Measurements from ENCODE around the gene DNM3.
"Not testable (repeated sequence)": the region's sequence is repeated elsewhere in the genome, so short reads cannot be mapped to it uniquely, and the experiment has no call there.

Gene DNM3

GRCh38 chr1:172043900-172044299, 202.6 kb downstream of the DNM3 start:
- no peak for DNase-seq

- no peak for DNase-seq
Observed at GRCh38 chr1:172051898-172052297, 210.6 kb downstream of the DNM3 start.

- DNase-seq, result no peak
Observed at GRCh38 chr1:172054172-172054571, 212.9 kb downstream of the DNM3 start.

- DNase-seq, result not testable (repeated sequence)
Observed at GRCh38 chr1:172055816-172056419, 214.6 kb downstream of the DNM3 start.

- DNase-seq, result no peak
Observed at GRCh38 chr1:172068334-172068733, 227.0 kb downstream of the DNM3 start.

- DNase-seq, result no peak
Observed at GRCh38 chr1:172069051-172069450, 227.8 kb downstream of the DNM3 start.

GRCh38 chr1:172069534-172069933, 228.2 kb downstream of the DNM3 start:
- DNase-seq, result no peak

- no peak for DNase-seq
Observed at GRCh38 chr1:172070055-172070454, 228.8 kb downstream of the DNM3 start.

- DNase-seq, result no peak
Observed at GRCh38 chr1:172071746-172072145, 230.4 kb downstream of the DNM3 start.

GRCh38 chr1:172079859-172080258, 238.6 kb downstream of the DNM3 start:
- not testable (repeated sequence) for DNase-seq

GRCh38 chr1:172083191-172083590, 241.9 kb downstream of the DNM3 start:
- no peak for DNase-seq

- DNase-seq, result no peak
Observed at GRCh38 chr1:172084876-172085275, 243.6 kb downstream of the DNM3 start.

GRCh38 chr1:172085317-172085716, 244.0 kb downstream of the DNM3 start:
- no peak for DNase-seq

GRCh38 chr1:172086137-172086536, 244.8 kb downstream of the DNM3 start:
- DNase-seq, result no peak

GRCh38 chr1:172088256-172088655, 247.0 kb downstream of the DNM3 start:
- no peak for DNase-seq

GRCh38 chr1:172089768-172090510, 248.6 kb downstream of the DNM3 start:
- DNase-seq, result peak in 1 of 3 donors; percentile 24

GRCh38 chr1:172090511-172090817, 249.2 kb downstream of the DNM3 start:
- no peak for DNase-seq

GRCh38 chr1:172095846-172096245, 254.5 kb downstream of the DNM3 start:
- DNase-seq, result peak; percentile 51 to 66 (median 56)

GRCh38 chr1:172105230-172105629, 263.9 kb downstream of the DNM3 start:
- no peak for DNase-seq

GRCh38 chr1:172107316-172107975, 266.1 kb downstream of the DNM3 start:
- DNase-seq, result no peak

GRCh38 chr1:172108161-172108893, 267.0 kb downstream of the DNM3 start:
- no peak for DNase-seq

GRCh38 chr1:172109359-172109758, 268.1 kb downstream of the DNM3 start:
- DNase-seq, result no peak

- DNase-seq, result peak; percentile 22 to 56 (median 36)
Observed at GRCh38 chr1:172112576-172112975, 271.3 kb downstream of the DNM3 start.

- DNase-seq, result no peak
Observed at GRCh38 chr1:172117800-172118199, 276.5 kb downstream of the DNM3 start.

Measured in suppressor macrophage treated with lipopolysaccharide for 1 hour (primary cell).